Measurements from ENCODE around the gene ERC1.
A peak's percentile ranks its signal among the peaks of the same experiment; 100 is the strongest.
"Not testable (repeated sequence)": the region's sequence is repeated elsewhere in the genome, so short reads cannot be mapped to it uniquely, and the experiment has no call there.

ERC1 gene

DNA sequence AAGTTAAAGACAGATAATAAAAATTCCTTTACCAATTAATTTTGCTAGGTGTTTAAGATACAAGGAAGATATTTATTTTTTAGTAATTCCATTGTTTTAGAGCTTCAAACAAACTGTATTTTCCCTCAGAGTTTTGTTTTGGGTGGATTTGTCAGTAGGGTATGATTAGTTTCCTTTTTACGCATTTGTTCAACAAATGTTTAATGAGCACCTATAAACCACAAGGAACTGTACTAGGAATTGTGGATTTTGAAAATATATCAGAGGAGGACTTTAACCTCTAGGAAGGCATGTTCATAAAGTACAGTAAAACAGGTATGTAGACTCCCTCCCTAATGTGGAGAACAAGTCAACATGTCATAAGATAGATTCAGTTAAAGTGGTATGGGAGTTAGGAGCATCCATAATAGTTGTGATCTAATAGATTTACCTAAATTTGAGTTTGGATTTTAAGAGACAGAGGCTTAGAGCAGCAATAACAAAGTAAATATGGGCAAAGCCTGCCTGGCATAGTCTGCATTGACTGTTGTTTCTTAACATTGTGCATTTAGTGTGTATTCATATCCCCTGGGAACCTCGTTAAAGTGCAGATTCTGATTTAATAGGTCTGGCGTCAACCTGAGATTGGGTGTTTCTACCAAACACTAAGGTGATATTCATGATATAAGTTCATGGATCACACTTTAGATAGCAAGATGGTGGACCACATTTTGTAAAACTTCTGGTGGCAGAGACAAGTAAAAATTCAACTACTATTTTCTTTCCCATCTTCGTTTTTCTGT is 232.0 kb downstream of the ERC1 start:
- no peak for DNase-seq (ENCODE audit: low read depth)

DNA sequence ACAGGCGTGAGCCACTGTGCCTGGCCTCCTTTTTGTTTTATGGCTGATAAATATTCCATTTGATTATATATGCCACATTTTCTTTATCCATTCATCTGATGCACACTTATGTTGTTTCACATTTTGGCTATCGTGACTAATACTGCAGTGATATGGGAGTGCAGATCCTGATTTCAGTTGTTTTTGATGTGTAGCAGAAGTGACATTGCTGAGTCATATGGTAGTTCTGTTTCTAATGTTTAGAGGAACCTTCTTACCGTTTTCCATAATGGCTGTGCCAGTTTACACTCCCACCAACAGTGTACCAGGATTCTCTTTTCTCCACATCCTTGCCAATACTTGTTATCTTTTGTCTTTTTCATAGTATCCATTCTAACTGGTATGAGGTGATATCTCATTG is 235.9 kb downstream of the ERC1 start:
- no peak for DNase-seq (ENCODE audit: low read depth)

DNA sequence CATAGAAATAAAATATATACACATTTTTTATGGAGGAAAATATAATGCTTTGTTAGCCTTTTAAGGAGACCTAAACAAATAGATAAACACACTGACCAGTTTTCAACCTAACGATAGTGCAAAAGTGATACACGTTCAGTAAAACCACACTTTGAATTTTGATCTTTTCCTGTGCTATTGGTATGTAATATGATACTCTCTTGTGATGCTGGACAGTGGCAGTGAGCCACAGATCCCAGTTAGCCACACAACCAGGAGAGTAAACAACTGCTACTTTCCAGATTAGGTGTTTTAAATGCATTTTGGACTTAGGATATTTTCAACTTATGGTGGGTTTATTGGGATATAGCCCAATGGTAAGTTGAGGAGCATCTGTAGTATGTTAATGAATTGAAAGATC is 243.1 kb downstream of the ERC1 start:
- DNase-seq (ENCODE audit: low read depth): peak; percentile 7

DNA sequence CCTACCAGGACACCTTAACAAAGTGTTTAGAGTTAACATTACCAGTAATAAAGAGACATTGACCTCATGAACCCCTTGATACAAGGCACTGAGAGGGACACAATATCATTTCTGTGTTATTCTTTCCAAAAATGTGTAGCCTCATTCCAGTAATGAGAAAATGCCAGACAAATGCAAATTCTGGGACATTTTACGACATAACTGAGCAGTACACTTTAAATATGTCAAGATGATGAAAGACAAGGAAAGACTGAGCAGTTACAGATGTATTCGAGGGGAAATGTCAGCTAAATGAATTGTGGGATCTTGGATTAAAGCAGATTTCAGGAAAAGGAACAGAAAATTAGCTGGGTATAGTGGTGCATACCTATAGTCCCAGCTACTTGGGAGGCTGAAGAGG is 255.6 kb downstream of the ERC1 start:
- DNase-seq (ENCODE audit: low read depth): no peak

DNA sequence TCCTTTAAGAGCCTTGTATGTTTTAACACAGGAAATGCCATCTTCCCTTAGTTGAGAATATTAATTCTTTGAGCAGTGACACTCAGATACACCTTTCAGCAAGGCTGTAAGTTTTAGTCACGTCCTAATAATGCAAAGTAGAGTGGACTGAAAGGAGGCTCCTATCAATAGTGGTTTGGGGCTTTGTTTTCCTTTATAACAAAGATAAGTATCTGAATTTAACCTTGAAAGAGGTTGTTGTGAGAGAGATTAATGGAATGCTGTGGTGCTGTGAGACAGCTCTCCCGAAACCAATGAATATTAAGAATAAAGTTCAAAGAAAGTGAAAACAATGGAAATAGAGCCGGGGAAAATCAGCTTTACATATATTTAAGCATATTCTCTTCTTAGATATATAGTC is 259.6 kb downstream of the ERC1 start:
- DNase-seq (ENCODE audit: low read depth): no peak

DNA sequence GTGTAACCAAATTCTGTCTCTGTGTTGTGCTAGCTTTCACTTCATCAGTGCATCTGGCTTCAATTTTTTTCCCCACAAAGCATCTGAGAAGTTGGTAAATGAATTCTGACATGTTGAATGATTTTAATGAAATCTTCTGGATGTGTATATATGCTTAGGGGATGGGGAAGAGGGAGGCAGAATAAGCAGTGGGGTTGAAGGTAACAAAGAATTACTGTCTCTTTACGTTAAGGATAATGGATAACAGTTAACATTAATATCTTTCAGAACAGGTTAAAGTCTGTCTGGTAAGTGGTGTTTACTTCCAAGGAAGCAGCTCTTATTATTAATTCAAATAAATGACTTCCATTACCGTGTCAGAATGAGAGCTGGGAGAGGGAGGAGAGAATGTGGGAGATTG is 261.7 kb downstream of the ERC1 start:
- no peak for DNase-seq (ENCODE audit: low read depth)

DNA sequence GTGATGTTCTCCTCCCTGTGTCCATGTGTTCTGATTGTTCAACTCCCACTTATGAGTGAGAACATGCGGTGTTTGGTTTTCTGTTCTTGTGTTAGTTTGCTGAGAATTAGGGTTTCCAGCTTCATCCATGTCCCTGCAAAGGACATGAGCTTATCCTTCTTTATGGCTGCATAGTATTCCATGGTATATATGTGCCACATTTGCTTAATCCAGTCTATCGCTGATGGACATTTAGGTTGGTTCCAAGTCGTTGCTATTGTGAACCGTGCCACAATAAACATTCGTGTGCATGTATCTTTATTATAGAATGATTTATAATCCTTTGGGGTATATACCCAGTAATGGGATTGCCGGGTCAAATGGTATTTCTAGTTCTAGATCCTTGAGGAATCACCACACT is 264.1 kb downstream of the ERC1 start:
- not testable (repeated sequence) for DNase-seq (ENCODE audit: low read depth)

DNA sequence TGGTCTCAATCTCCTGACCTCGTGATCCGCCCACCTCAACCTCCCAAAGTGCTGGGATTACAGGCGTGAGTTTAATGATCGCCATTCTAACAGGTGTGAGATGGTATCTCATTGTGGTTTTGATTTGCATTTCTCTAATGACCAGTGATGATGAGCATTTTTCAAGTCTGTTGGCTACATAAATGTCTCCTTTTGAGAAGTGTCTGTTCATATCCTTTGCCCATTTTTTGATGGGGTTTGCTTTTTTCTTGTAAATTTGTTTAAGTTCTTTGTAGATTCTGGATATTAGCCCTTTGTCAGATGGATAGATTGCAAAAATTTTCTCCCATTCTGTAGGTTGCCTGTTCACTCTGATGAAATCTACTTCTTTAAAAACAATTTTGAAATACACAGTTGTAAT is 264.8 kb downstream of the ERC1 start:
- DNase-seq (ENCODE audit: low read depth): not testable (repeated sequence)

DNA sequence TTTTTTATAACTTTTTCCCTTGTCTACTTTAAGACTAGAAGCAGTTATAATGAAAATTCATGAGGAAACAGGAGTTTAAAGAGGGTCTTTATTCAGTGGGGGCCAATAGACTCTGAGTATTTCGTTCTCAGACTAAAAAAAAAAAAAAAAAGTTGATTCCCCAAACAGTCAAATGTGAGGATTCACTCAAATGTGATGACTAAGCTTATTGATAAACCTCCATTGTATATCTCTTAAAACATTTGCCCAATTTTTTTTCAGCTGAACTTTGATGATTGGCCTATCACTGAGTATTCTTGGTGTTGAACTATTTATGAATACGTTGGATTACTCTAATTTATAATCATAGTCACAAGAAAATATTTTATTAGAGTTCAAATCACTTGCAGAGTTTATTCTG is 265.3 kb downstream of the ERC1 start:
- no peak for DNase-seq (ENCODE audit: low read depth)

DNA sequence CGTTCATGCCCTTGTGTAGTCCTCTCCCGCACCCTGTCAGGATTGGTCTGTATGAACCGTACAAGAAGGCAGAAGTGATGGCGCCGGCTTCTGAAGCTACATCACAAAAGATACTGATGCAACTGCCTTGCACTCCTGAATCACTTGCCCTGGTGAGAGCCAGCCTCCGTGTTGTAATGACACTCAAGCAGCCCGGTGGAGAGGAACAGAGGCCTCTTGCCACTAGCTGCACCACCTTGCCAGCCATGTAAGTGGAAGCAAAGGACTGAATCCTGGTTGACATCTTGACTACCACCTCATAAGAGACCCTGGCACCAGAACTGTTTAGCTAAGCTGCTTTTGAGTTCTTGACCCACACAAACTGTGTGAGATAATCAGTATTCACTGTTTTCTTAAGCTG is 266.0 kb downstream of the ERC1 start:
- DNase-seq (ENCODE audit: low read depth): no peak

DNA sequence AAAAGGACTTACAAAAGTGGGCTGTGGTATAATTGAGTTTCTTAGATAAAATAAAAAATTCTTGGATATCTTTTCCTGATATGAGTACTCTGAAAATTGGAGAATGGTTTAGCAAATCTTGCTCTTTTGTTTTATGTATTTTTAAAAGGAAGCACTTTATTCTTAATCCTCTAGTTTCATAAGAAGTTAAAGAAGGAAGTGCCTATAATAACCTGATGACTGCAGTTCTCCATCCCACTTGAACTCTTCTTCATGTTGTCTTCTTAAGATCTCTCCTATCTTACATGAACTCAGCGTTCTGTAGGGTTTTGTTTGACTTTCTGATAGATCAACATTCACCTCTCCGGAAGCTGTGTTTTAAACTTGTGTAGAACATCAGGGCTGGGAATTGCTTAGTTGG is 271.0 kb downstream of the ERC1 start:
- DNase-seq (ENCODE audit: low read depth): no peak

DNA sequence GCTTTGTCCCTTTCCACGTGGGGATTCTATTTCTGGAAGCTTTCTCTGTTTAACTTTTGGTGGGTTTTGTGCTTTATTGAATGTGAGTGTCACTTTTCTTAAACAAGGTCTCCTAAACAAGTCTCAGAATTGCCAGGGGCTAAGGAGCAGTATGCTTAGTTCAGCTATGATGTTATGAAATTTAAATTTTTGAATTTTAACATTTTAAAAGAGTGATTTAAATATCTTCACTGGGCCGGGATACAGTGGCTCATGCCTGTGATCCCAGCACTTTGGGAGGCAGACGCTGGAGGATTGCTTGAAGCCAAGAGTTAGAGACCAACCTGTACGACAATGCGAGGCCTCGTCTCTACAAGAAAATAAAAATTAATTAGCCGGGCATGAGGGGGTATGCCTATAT is 276.2 kb downstream of the ERC1 start:
- DNase-seq (ENCODE audit: low read depth): no peak

DNA sequence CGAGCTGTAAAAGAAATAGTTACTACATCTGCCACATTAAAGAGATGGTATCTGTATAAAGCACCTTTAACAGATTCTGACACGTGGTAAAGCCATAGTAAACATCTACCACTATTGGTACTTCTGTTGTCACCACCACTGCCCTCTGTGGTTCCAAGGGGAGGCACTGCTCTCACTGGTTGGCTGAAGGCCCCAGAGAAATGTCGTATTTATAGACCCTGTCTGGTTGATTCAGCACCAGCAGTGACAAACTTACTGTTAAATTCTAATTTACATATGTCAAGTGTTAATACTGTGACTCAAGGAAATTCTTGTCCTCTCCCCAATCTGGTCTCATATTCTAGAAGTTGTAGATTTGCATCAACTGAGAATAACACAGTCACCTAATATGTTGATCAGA is 281.1 kb downstream of the ERC1 start:
- no peak for DNase-seq (ENCODE audit: low read depth)

DNA sequence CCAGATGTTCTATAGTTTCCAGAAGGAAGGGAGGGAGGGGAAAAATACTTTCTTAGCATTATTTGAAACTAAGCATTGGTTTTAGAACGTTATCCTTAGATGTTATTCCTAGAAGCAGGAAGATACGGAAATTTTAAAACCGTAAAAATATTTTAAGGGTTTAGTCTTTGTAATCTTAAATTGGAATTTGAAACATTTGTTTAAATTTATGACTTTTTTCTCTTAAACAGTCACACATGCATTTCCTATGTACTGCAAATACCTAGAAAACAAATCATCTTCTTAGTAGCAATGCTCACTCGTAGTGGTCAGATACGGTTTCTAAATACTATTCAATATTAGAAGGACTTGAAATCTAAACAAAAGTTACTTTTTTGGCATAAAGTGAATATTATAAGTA is 282.0 kb downstream of the ERC1 start:
- DNase-seq (ENCODE audit: low read depth): peak; percentile 17

DNA sequence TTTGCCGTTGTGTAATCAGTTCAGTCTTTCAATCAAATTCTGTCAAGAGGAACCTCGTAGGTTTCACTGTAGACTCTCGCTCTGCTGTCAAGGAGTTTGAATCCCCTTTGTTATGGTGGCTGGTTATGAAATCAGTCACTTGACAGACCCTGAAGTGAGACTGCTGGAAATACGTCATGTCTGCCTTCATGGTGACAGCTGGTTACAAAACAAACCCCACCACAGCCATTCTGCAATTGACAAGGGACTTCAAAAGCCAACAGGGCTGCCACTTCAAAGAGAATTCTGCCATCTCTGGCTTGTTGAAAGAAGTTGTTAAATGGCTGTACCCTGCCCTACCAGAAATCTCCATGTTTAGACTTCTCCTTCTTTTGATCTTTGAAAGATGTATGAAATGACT is 286.9 kb downstream of the ERC1 start:
- no peak for DNase-seq (ENCODE audit: low read depth)

DNA sequence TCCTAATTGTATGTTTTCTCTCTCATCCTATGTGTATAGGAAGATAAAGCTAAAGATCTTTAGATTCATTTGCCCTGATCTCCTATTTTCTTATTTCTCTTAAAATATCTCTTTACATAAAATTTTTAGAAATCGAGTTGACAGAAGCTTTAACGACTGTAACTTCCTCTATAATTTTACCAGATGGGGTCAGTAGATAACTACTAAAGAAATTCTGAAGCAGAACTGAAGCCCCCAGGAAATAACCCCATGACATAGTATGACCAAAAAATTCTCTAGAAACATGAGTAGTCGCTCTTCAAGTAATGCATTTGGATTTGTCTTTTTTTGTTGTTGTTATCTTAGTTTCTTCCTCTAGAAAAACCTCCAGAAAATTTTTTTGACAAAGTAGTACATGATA is 288.0 kb downstream of the ERC1 start:
- DNase-seq (ENCODE audit: low read depth): peak; percentile 41

DNA sequence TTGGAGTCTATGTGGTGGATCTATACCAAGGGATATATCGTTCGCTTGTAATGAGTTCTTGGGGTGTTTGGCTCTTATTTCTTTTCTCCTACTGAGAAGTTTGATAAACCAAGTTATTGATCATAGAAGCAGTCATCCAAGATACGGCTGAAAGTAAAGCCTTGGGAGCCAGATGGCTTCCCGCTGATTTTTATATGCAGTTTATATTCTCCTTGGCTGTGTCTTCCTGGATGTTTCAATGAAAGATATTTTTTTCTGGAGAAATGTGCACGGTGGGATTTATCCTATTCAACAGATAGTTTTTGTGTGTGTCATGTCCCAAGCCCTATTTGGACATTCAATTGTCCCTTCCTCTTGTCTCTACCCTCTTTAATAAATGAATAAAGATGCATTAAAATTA is 289.0 kb downstream of the ERC1 start:
- no peak for DNase-seq (ENCODE audit: low read depth)

DNA sequence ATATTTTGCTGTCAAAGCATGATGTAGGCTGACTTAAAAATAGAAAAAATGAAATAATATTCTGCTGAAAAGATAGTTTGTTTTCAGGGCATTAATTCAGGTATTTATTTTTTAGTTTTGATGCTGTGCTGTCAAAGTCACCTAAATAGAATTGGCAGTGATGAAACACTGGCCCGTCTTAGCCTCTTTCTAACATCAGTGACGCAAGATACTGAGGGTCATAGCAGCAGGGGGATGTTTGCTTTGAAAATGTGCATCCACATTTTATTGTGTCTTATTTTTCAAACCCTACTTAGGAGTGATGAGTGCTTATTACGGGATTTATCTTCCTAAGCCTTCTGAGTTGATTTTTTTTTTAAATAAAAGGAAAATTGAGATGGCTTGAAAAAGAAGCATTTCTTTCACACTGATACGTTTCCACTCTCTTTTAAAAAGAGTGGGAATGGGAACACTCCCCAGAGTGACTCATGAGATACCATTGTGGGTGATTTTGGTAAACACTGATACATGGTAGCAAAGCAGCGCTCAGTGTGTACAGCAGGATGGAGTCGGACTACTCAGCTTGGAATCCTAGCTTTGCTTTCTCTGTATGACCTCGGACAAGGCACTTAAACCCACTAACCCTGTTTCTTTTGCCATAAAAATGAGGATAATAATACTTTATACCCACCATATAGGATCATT is 290.8 kb downstream of the ERC1 start:
- peak; percentile 84 for DNase-seq (ENCODE audit: low read depth)

DNA sequence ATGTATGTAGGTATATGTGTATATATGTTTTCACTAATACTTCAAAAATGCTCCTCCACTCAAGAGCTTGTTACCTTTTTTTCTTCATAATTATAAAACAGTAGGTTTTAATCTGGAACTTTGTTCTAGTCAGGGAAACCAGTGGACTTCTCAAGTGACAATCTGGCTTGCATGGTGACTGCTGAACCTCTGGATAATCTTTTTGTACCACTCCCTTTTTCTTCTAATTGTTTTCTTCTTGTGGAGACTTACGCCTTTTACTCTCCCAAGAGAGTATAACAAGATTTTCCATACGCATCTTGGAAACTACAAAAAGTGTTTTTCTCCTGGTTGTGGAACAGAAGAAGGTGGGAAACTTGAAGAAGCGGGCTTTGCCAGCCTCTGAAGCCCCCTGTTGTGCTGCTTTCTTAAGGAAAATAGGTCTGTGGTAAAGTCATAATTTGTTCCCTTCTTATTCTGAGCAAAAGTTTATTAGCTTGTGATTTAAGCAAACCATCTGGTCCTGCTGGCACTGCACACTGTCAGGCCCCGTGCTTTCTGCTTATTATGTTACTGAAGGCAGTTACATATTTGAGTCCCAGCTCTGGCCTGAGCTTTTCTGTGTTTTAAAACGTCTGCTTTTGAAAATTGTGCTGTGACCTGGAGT is 291.8 kb downstream of the ERC1 start:
- DNase-seq (ENCODE audit: low read depth): no peak

DNA sequence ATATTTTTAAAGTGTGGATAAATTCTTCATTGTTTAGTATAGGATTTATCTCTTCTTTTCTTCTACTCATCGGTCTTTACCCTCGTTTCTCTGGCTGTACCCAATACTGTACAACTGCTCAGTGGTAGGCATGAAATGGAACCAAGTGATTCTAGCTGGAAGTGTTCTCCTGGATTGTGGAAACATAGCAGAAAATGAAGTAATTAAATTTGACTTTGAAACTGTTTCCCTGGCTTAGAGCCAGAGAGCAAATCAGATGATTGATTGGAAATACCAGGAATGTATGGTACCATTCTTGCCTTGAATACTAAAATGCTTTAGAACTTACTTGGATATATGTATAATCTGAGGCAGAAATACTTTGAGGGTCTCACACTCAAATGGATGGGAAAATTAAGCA is 292.3 kb downstream of the ERC1 start:
- no peak for DNase-seq (ENCODE audit: low read depth)

DNA sequence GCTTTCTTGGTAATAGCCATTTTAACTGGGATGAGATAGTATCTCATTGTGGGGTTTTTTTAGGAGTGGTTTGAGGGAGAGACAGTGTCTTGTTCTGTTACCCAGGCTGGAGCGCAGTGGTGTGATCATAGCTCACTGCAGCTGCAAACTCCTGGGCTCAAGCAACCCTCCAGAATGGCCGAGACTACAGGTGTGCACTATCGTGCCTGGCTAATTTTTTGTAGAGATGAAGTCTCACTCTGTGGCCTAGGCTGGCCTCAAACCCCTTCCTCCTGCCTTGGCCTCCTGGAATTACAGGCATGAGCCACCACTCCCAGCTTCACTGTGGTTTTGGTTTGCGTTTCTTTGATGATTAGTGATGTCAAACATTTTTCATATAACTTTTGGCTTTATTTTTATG is 293.6 kb downstream of the ERC1 start:
- DNase-seq (ENCODE audit: low read depth): no peak

DNA sequence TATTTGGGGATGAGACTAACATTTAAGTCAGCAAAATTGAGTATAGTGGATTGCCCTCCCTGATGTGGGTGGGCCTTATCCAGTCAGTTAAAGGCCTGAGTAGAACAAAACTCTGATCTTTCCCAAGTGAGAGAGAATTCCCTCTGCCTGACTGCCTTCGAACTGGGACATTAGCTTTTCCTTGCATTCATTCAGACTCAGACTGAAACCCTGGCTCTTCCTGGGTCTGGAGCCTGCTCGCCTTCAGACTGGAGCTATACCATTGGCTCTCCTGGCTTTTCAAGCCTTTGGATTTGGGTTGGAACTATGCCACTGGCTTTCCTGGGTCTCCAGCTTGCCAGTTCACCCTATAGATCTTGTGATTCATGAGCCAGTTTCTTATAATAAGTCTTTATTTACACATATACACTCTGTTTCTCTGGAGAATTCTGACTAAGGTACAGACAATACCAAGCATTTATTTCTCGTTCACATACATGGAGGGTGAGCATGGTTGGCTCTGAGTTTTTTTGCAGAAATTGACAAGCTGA is 296.5 kb downstream of the ERC1 start:
- DNase-seq (ENCODE audit: low read depth): no peak

DNA sequence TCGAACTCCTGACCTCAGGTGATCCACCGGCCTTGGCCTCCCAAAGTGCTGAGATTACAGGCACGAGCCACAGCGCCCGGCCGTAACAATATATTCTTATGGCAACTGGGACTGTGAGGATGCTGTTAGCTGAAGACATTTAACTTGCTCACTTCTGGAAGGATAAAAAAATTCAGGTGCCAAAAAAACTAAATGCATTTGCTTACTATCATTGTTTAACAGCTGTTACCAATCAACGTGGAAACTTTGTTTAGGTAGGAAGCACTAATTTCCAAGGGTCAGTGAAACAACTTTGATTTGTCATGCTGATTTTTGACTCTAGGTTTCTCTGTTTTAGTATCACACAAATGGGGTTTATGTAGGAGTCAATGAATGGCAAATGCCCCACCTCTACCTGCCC is 297.3 kb downstream of the ERC1 start:
- DNase-seq (ENCODE audit: low read depth): no peak
